SH-SY5Y (cell line): ENCODE results near the gene ALX4.

Source experiments
- GATA2 ChIP-seq: IDR thresholded peaks from 2 replicates; pipeline ENCODE4 v1.6.1; 2011; ENCODE audit warnings: mild to moderate bottlenecking, low read depth, low read length
- GATA3 ChIP-seq: IDR thresholded peaks from 2 replicates; pipeline ENCODE4 v1.6.1; 2011; ENCODE audit warnings: low read depth, mild to moderate bottlenecking, low read length, moderate library complexity

DNA sequence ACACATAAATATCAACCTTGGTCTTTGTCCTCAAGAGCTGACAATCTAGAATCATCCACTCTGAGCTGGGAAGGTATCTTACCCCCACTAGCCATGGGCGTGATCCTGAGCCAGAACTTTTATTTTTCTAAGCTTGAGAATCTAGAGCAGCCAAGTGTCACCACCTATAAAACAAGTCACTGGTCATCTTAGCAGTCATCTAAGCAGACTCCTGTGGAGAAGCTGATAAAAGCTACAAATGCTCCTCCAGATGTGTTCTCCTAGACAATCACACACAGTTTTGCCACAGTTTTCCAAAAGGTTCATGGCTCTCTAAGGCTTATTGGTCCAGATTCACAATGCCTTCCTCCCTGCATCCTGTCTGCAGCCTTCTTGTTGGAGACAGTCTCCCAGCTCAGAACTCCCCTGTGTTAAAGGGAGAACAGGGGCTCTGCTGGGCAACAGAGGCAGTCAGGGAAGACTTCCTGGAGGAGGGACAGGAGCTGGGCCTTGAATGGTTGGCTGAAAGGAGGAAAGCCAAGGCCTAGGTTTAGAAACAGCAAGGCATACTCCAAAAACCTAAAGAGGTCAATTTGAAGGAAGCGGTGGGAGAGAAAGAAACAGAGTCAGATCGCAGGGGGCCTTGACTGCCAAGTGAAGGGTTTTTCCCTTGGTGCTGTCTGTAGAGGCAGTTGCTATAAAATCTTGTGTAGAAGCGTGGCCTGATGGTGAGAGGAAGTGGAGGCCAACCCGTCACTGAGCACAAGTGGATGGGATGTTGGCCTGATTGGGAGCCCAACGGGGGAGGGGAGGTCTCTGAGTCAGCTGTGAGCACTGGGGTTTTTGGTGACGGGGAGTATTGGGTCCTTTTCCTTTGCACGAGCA, 42.0 kb downstream of the ALX4 start:
- TF ChIP-seq GATA2 (no peak), GATA3 (no peak)
